ENCODE results near the gene ANGPTL2.
A peak's percentile ranks its signal among the peaks of the same experiment; 100 is the strongest.

DNA sequence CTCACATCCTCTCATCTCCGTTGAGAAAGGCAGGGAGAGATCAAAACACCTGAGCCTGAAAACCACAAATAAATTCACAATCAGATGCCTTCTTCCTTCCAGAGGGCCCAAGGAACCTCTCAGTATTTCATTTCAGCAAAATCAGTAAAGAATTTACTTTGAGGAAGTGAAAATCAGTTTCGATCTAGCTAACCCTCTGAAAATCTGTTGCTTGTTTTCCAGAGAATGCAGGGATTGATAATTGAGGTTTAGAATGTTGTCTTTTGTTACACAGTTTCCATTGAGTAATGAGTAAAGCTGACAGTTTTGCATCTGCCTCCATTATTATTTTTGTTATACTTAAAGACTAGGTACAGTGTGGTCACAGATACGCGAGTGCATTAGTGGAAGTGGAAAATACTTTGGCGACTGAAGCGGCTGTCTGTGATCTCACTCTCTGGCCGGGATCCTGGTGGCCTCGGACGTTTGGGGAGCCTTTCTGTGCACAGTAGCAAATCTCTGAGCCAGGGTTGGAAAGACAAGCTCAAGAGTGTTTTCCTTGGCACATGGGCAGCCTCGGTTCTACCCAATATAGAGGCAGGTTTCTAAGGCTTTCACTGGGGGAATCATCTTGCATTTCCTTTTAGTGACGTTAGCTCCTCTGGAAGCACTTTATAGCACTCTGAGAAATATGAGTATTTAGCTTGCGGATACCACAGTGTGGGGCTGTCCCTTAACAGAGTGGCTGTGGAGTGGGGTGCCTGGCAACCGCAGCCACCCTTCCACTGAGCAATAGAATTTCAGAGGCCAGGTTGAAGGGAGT, 32.2 kb upstream of the ANGPTL2 start:
- TF ChIP-seq, protein P1, sequence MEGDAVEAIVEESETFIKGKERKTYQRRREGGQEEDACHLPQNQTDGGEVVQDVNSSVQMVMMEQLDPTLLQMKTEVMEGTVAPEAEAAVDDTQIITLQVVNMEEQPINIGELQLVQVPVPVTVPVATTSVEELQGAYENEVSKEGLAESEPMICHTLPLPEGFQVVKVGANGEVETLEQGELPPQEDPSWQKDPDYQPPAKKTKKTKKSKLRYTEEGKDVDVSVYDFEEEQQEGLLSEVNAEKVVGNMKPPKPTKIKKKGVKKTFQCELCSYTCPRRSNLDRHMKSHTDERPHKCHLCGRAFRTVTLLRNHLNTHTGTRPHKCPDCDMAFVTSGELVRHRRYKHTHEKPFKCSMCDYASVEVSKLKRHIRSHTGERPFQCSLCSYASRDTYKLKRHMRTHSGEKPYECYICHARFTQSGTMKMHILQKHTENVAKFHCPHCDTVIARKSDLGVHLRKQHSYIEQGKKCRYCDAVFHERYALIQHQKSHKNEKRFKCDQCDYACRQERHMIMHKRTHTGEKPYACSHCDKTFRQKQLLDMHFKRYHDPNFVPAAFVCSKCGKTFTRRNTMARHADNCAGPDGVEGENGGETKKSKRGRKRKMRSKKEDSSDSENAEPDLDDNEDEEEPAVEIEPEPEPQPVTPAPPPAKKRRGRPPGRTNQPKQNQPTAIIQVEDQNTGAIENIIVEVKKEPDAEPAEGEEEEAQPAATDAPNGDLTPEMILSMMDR (IDR thresholded peaks at IDR 0.05), result no peak
- TF ChIP-seq POLR2AphosphoS5 (IDR thresholded peaks at IDR 0.05; ENCODE audit: insufficient read depth in 1 of 2, low read depth in 1 of 2), result peak in 1 of 2 donors; percentile 59

Measured in vagina (tissue), 2 donors.